NCI-H774 (cell line): ENCODE data around the gene ERGIC1.
A peak's percentile ranks its signal among the peaks of the same experiment; 100 is the strongest.

Experiments used
- DNase-seq: peaks from one replicate; lab custom pipeline; 2025; lab: John Stamatoyannopoulos, UW

Gene ERGIC1

GRCh38 chr5:172866378-172866777 lies 32.3 kb downstream of the ERGIC1 start:
- DNase-seq, result no peak

DNA sequence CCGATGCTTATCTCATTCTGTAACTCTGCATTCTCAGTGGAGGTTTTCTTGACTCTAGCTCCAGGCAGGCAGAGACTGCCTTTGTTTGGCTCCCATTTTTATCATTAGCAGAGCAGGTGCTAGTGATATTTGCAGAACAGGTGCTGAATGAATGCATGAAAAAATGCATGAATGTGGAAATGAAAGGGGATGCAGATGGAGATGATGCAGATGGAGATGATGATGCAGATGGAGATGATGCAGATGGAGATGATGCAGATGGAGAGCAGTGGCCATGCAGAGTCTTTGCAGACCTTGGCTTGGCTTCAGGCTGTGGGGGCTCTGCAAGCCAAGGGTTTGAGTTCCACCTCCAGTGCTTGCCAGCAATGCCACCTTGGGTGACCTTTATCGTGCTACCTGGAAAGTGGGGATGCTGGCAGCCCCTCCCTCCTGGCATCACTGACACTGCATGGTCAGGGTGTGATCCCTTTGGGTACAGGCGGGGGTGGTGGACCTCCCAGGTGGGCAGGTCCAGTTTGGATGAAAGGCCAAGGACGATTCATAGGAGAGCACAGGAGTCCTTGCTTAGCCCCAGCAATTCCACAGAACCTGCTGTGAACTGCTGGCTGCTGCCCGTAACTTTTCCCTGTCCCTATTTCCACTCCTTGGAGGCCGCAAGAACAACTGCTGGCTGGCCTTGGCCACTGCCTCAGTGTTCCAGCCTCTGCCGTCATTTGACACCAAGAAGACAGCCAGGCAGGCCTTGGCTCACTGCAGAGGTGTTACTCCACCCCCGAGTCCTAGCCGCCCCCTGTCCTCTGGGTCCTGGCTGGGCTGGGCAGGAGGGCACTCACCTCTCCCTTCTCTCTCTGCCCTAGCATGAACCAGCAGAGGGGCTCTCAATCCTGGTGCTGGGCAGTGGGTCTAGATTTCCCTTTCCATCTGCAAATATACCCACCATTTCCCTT lies 33.0 kb downstream of the ERGIC1 start:
- DNase-seq, result peak; percentile 27

DNA sequence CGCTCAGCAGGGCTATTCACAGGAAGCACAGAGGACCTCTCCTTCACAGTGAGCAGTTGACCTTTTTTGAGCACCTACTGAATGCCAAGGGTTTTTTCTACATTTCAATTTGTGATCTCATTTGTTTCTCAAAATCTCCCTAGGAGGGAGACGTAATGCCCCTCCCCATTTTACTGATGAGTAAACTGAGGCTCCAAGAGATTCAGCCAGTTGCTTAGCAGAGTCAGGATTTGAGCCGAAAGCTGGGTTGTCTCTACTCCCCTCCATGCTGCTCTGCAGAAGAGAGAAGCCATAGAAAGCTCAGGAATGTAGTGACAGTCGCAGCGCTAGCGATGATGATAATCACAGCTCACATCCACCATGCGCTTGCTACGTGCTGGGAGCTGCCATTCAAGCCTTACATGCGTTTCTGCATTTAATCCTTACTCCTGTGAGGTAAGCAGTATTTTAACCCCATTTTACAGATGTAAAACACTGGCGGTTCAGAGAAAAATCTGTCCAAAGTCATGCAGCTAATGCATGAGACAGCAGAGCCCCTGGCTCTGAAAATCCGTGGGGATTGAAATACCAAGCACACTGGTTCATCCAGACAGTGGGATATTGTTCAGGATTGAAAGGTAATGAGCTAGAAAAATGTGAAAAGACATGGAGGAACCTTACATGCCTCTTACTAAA lies 33.8 kb downstream of the ERGIC1 start:
- DNase-seq, result no peak

DNA sequence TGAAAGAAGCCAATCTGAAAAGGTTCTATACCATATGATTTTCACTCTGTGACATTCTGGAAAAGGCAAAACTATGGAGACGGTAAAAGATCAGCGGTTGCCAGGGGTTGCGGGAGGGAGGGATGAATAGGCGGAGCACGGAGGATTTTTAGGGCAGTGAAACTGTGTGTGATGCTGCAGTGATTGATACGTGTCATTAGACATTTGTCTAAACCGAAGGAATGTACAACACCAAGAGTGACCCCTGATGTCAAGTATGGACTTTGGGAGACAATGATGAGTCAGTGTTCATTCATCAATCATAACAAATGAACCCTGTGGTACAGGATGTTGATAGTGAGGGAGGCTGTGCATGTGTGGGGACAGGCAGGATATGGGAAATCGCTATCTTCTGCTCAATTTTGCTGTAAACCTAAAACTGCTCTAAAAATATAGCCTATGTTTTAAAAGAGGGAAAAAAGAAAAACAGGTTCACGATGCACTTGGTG lies 34.4 kb downstream of the ERGIC1 start:
- DNase-seq, result no peak

GRCh38 chr5:172868924-172869591 lies 35.0 kb downstream of the ERGIC1 start:
- no peak for DNase-seq

- DNase-seq, result no peak
Measured at GRCh38 chr5:172869691-172870090, 35.6 kb downstream of the ERGIC1 start.

DNA sequence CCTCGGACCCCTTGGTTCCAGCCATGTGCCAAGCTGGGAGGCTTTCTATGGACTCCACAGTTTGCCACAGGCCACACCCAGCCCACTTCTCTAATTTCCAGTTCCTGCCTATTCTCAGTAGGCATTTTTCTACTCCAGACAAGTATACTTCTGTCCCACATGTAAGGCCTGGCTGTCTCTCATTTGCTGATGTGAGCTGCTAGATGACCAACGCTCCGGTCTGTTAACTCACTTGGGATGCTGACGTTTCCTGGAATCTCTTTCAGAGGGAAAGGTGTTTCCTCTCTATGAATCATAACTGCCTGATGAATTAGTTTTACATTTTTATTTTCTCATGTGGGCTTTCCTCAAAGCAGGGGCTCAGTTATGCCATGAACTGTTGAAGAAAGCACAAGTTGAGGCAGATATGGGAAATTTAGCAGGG lies 36.3 kb downstream of the ERGIC1 start:
- DNase-seq, result no peak

- DNase-seq, result no peak
Measured at GRCh38 chr5:172870715-172871461, 36.8 kb downstream of the ERGIC1 start.

- no peak for DNase-seq
Measured at GRCh38 chr5:172871536-172871935, 37.5 kb downstream of the ERGIC1 start.

DNA sequence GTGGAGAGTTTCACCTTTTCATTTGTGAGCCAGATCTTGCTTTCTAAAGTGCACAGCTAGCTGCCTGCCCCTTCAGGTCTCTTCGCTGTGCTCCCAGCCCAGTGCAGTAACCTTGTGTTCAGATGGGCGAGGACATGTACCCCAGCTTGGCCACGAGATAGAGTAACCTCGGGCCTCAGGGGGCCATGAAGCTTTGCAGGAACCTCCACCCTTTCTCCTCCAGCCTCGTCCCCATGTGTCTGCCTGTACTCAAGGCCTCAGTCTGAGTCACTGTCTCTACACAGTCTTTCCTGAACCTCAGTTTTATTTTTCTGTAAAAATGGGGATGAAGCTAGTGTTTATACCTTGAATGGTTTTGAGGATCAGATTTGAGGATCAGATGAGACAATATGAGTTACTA lies 37.9 kb downstream of the ERGIC1 start:
- no peak for DNase-seq

DNA sequence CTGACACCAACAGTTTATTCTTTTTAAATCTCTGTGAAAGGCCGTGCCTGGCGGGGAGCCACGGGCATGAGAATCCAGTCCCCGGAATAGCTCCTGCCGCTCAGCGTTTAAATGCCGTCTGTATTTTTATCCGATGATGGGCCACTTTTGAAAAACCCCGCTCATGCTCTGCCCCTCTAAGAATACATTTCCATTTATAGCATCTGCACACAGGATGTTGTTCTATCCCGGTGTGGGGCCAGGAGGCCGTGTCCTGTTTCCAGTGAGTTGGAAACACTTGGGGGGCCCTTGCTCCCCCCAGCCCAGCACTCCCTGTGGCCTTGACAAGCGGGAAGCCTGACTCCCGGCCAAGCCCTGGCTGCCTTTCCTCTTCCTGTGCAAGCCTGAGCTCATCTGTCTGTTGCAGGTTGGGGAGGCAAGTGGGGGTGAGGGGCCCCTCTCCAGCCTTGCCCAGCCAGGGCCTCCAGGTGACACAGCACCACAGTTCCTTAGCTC lies 39.0 kb downstream of the ERGIC1 start:
- no peak for DNase-seq

- DNase-seq, result no peak
Measured at GRCh38 chr5:172873513-172873912, 39.5 kb downstream of the ERGIC1 start.

DNA sequence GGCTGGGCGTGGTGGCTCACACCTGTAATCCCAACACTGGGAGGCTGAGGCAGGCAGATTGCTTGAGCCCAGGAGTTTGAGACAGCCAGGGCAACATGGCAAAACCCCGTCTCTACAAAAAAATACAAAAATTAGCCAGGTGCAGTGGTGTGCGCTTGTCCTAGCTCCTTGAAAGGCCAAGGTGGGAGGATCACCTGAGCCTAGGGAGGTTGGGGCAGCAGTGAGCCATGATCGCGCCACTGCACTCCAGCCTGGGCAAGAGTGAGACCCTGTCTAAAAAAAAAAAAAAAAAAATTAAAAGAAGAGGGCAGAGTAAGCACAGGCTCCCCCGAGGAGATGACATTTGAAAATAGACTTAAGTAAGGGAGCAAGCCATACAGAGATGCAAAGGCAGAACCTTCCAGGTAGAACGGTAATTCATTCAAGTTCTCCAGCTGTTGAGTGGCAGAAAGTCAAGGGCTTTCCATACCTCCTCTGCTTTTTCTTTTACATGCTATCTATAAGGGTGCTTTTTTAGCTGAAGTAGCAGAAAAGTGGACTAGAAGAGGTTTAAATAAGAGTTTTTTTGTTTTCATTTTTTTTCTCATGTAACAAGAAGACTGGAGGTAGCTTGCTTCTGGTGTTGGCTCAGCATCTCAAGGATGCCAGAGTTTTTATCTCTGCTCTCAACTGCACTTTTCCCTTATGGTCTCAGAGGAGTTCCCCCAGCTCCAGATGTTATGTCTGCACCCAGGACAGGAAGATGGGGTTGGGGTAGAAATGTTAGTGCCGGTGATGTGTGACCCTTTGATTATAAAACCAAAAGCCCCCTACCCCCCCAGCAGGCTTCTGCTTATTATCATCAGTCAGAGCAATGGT lies 40.8 kb downstream of the ERGIC1 start:
- no peak for DNase-seq

- DNase-seq, result no peak
Measured at GRCh38 chr5:172875505-172876279, 41.6 kb downstream of the ERGIC1 start.

GRCh38 chr5:172876578-172876977 lies 42.5 kb downstream of the ERGIC1 start:
- DNase-seq, result no peak

DNA sequence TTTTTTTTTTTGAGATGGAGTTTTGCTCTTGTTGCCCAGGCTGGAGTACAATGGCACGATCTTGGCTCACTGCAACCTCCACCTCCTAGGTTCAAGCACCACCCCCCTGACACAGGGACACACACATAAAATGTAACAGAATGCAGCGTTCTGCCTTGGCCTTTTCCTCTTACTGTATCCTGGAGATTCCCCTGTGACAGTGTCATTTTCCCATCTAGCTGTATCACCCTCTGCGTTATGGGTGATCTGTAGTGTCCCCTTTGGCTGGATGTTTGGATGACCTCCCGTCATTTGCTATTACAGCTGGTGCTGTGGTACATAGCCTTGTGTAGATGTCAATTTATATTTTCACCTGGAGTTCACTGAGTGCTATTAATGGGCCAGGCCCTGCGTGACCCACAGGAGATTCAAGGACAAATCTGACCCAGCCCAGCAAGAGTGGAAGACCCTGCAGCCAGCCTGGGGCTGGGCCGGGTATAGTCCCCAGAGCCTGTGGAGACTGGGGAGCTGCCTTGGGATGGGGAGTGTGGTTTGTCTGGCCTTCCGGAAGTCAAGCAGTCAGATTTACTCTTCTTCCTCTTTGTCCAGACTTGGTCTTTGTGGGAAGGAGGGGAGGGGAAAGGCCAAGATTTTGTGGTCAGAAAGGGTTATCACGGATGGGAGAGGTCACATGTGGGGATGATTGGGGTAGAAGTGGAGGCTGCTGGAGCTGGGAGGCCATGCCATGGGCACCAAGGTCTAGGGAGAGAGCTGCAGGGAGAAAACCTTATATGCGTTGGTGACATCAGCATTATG lies 43.6 kb downstream of the ERGIC1 start:
- no peak for DNase-seq

- no peak for DNase-seq
Measured at GRCh38 chr5:172878585-172878932, 44.5 kb downstream of the ERGIC1 start.

DNA sequence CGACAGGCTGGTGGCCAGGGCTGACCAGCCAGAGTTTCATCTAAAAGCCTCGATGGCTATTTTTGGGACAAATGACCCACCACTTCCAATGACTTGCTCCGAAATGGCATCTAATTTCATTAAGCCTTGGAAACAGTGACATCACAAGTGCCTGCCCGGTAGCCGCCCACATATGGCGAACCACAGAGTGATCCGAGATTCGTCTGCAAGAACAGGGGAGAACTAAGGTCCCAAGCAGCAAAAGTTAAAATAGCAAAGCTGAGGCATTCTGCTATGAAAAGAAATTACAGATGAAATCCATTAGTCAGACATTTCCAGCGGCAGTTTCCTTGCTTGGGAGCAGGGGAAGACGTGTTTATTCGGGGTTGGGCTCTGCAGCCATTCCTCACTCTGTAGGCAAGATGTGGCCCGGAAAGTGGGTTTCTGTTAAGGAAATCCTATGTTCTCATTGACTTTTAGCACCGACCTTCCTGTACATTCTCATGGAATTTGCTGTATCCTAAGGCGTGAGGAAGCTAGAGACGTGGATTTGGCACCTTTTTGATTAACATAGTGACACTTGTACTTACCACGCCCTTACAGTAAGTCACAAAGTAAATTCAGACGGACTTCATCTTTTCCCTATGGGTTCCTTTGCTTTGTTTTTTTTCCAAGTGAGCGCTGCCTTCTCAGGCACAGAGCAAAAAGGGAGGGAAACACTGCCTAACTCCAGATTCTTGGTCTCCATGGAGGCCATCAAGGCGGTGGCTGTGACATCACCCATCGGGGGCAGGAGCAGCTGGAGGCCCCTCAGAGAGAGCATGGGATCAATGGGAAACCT lies 45.1 kb downstream of the ERGIC1 start:
- no peak for DNase-seq
